ENCODE data around the gene FANCD2OS.
"Not testable (repeated sequence)": the region's sequence is repeated elsewhere in the genome, so short reads cannot be mapped to it uniquely, and the experiment has no call there.

The FANCD2OS gene

DNA sequence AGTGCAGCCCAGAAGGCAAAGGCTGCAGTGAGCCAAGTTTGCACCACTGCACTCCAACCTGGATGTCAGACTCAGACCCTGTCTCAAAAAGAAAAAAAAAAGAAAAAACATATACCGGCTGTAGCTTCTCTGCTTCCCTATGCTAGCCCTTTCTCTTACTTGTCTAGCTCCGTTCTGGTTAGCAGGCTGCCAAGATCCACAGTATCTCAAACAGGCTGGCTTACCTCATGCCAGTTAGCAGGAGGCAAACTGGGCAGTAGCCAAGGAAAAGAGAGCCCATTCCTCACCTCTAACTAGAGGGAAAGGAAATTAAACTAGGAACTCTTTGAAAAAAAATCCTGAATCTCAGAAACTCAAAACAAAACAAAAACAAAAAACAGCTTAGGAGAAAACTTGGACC lies 16.7 kb downstream of the FANCD2OS start:
- DNase-seq (ENCODE audit: low read depth), result not testable (repeated sequence)

DNA sequence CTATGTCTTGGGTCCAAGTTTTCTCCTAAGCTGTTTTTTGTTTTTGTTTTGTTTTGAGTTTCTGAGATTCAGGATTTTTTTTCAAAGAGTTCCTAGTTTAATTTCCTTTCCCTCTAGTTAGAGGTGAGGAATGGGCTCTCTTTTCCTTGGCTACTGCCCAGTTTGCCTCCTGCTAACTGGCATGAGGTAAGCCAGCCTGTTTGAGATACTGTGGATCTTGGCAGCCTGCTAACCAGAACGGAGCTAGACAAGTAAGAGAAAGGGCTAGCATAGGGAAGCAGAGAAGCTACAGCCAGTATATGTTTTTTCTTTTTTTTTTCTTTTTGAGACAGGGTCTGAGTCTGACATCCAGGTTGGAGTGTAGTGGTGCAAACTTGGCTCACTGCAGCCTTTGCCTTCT lies 17.3 kb downstream of the FANCD2OS start:
- DNase-seq (ENCODE audit: low read depth), result not testable (repeated sequence)

DNA sequence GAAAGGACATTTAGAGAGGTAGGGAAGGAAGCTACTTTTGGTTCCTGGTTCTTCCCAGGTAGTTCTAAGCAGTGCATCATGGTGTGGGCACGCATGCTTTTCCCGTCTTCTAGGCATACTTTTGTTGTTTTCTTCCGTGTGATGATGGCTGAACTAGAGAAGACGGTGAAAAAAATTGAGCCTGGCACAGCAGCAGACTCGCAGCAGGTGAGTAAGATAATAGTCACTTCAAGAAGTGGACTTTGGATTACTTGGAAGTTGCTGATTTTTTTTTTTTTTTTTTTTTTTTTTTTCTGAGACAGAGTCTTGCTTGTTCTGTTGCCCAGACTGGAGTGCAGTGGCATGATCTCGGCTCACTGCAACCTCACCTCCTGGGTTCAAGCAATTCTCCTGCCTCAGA lies 17.9 kb downstream of the FANCD2OS start:
- no peak for DNase-seq (ENCODE audit: low read depth)

DNA sequence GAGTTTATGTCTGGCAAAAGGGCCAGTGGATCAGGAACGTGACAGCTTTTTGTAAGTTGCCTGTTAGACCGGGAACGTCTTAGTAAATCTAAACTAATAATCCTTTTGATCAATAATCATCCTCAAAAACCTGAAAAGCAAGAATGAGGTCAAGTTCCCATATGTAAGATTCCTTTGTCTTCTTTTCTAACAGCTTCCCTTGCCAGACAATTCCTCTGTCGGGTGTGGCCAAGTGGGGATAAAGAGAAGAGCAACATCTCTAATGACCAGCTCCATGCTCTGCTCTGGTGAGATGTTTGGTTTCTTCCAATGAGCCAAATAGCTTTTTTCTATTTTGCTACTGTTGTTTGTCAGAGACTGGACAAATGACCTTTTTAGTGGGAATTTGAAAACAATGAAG lies 19.8 kb downstream of the FANCD2OS start:
- no peak for DNase-seq (ENCODE audit: low read depth)

DNA sequence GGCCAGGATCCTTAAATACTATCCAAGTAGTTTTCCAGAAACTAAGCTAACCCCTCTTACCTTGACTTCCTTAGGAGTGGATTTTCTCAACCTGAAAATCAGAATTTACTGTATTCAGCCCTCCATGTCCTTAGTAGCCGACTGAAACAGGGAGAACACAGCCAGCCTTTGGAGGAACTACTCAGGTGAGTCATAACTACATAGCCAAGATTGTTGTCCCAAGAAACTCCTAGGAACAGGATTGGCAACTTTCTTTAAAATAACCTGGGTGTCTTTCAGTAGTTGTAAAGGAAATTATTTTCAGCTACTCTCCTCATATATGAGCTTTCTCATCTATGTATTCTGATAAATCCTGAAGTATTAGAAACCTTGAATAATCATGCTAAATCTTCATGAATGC lies 22.3 kb downstream of the FANCD2OS start:
- no peak for DNase-seq (ENCODE audit: low read depth)

DNA sequence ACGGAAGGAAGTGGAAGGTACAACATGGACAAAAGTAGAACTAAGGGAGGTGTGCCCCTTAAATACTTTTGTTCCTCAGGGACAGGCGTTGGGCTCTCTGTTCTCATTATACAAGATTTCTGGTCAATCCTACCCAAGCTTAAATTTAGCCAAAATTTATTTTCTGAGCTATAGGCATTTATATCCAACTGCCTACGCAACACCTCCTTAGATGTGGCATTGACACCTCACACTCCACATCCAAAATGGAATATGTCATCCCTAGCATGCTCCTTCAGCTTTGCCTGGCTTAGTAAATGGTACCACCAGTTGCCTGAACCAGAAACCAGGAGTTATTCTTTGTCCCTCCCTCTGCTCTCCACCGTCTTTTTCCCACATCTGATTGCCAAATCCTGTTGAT lies 26.2 kb downstream of the FANCD2OS start:
- DNase-seq (ENCODE audit: low read depth), result no peak

DNA sequence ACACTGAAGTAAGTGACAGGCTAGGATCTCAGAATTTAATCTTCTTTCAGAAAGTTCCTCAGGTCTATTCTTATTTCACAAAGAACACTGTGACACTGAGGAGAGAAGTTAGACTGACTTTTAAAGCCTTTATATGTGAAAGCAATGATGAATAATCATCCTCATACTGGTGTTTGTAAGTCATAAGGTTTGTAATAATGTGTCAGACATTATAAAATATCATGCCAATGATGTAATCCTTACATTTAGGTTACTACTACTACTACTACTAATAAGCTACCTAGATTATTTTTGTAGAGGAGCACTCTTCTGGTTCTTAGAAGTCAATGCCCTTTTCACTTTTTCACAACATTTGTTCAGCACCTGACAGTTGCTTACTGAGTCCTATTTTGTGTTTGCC lies 33.4 kb downstream of the FANCD2OS start:
- DNase-seq (ENCODE audit: low read depth), result no peak

DNA sequence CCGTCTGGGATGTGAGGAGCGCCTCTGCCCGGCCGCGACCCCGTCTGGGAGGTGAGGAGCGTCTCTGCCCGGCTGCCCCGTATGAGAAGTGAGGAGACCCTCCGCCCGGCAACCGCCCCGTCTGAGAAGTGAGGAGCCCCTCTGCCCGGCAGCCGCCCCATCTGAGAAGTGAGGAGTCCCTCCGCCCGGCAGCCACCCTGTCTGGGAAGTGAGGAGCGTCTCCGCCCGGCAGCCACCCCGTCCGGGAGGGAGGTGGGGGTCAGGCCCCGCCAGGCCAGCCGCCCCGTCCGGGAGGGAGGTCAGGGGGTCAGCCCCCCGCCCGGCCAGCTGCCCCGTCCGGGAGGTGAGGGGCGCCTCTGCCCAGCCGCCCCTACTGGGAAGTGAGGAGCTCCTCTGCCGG lies 38.0 kb downstream of the FANCD2OS start:
- not testable (repeated sequence) for DNase-seq (ENCODE audit: low read depth)

DNA sequence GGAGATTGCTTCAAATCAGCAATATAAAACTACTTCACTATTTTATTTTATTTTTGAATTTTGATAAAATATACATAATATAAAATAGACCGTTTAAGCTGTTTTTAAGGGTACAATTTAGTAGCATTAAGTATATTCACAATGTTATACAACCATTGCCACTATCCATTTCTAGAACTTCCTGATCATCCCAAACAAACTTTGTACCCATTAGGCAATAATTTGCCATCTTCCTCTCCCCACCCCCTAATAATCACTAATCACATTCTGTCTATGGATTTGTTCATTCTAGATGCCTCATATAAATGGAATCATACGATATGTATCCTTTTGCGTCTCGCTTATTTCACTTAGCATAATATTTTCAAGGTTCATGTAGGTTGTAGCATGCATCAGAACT lies 53.0 kb downstream of the FANCD2OS start:
- DNase-seq (ENCODE audit: low read depth), result no peak
